T-helper 22 cell (primary cell): ENCODE data around the gene GBGT1.

Source experiments
- DNase-seq: peaks from one replicate; pipeline ENCODE4 v3.0.0-alpha.2; 2020; ENCODE audit warnings: low read depth

GBGT1 gene

GRCh38 chr9:133162861-133163503, 732 bp downstream of the GBGT1 start:
- no peak for DNase-seq

GRCh38 chr9:133161547-133161950, 2.2 kb downstream of the GBGT1 start:
- DNase-seq: no peak

GRCh38 chr9:133160742-133161546, 2.8 kb downstream of the GBGT1 start:
- no peak for DNase-seq

GRCh38 chr9:133158695-133159094, 5.0 kb downstream of the GBGT1 start:
- no peak for DNase-seq

- DNase-seq: no peak
Measured at GRCh38 chr9:133155156-133155555, 8.6 kb downstream of the GBGT1 start.

- no peak for DNase-seq
Measured at GRCh38 chr9:133154097-133154989, 9.4 kb downstream of the GBGT1 start.

GRCh38 chr9:133153227-133154096, 10.3 kb downstream of the GBGT1 start:
- no peak for DNase-seq

- DNase-seq: no peak
Measured at GRCh38 chr9:133151601-133152525, 11.9 kb downstream of the GBGT1 start.

- no peak for DNase-seq
Measured at GRCh38 chr9:133151041-133151440, 12.7 kb downstream of the GBGT1 start.

GRCh38 chr9:133149130-133150015, 14.3 kb downstream of the GBGT1 start:
- DNase-seq: peak; percentile 74

- peak; percentile 67 for DNase-seq
Measured at GRCh38 chr9:133148199-133149129, 15.2 kb downstream of the GBGT1 start.

GRCh38 chr9:133147412-133148198, 16.1 kb downstream of the GBGT1 start:
- peak; percentile 70 for DNase-seq

GRCh38 chr9:133146746-133147411, 16.8 kb downstream of the GBGT1 start:
- no peak for DNase-seq

- no peak for DNase-seq
Measured at GRCh38 chr9:133144904-133145851, 18.5 kb downstream of the GBGT1 start.

GRCh38 chr9:133144142-133144903, 19.4 kb downstream of the GBGT1 start:
- DNase-seq: peak; percentile 93
